HUES48 (cell line): ENCODE results near the gene MYRIP.
"Not testable (repeated sequence)": the region's sequence is repeated elsewhere in the genome, so short reads cannot be mapped to it uniquely, and the experiment has no call there.

Experiments
- H3K27ac ChIP-seq: one replicate; pipeline ENCODE4 v1.7.0; 2013; ENCODE audit warnings: low read depth, low read length, inconsistent platforms
- H3K27me3 ChIP-seq: 2 replicates; pipeline ENCODE4 v1.6.1; 2013; ENCODE audit warnings: mild to moderate bottlenecking, low read length; ENCODE audit not compliant: control insufficient read depth, insufficient read depth
- H3K36me3 ChIP-seq: 2 replicates; pipeline ENCODE4 v1.6.1; 2013; ENCODE audit warnings: low read length; ENCODE audit not compliant: control insufficient read depth, insufficient read depth
- H3K4me1 ChIP-seq: 2 replicates; pipeline ENCODE4 v1.6.1; 2013; ENCODE audit warnings: mild to moderate bottlenecking, low read length; ENCODE audit not compliant: control insufficient read depth, insufficient read depth
- H3K4me3 ChIP-seq: 2 replicates; pipeline ENCODE4 v1.5.1; 2013; ENCODE audit warnings: mild to moderate bottlenecking, low read depth, low read length
- H3K9ac ChIP-seq: 2 replicates; pipeline ENCODE4 v1.6.1; 2013; ENCODE audit warnings: mild to moderate bottlenecking, low read depth, low read length, moderate library complexity
- H3K9me3 ChIP-seq: 2 replicates; pipeline ENCODE4 v1.6.1; 2013; ENCODE audit warnings: low read length; ENCODE audit not compliant: control insufficient read depth, insufficient read depth

MYRIP gene

DNA sequence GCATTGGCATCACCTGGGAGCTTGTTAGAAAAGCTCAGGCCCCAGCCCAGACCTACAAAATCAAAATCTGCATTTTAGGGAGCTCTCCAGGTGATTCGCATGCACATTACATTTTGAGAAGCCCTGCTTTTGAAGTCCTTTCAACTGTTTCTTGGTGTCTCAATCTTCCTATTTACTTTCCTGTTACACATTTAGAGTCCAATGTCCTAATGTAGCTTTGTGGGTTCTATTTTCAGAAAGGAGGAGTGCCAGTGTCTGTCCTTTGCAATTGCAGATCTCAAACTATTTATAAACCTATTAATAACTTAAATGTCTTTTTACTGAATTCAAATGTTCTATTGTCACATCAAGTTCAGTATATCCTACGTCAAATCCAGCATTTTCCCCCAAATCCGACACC, 27.8 kb upstream of the MYRIP start:
- H3K36me3 ChIP-seq = no peaks in the 10 kb centered on the region
- H3K9ac ChIP-seq = no peak overlapping the region
- H3K4me1 ChIP-seq = no peaks in the 10 kb centered on the region
- peaks cover 4% of the 10 kb centered on the region for H3K9me3 ChIP-seq
- H3K27me3 ChIP-seq = no peaks in the 10 kb centered on the region
- no peak overlapping the region for H3K4me3 ChIP-seq
- no peak overlapping the region for H3K27ac ChIP-seq

DNA sequence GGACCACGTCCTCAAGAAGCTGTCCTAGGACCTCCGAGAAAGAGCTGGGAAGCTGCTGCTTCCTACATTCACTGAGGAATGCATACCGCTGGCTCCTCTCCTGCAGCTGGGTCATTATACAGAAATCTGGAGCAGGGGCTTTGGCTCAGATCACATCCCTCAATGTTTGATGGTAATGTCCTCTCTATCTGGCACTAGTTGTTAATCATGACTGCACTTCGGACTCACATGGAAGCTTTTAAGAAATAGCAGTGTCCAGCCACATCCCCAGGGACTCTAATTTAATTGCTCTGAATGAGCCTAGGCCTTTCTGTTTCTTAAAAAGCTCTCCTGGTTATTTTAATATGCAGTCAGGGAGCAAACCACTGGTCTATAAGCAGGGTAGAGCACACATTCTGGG, 25.7 kb upstream of the MYRIP start:
- peaks cover 4% of the 10 kb centered on the region for H3K9me3 ChIP-seq
- no peaks in the 10 kb centered on the region for H3K4me1 ChIP-seq
- H3K4me3 ChIP-seq = no peak overlapping the region
- H3K27me3 ChIP-seq = no peaks in the 10 kb centered on the region
- no peaks in the 10 kb centered on the region for H3K36me3 ChIP-seq
- no peak overlapping the region for H3K9ac ChIP-seq
- no peak overlapping the region for H3K27ac ChIP-seq

GRCh38 chr3:39784922-39785321, 24.5 kb upstream of the MYRIP start:
- H3K9me3 ChIP-seq = no peaks in the 10 kb centered on the region
- H3K4me3 ChIP-seq = no peak overlapping the region

DNA sequence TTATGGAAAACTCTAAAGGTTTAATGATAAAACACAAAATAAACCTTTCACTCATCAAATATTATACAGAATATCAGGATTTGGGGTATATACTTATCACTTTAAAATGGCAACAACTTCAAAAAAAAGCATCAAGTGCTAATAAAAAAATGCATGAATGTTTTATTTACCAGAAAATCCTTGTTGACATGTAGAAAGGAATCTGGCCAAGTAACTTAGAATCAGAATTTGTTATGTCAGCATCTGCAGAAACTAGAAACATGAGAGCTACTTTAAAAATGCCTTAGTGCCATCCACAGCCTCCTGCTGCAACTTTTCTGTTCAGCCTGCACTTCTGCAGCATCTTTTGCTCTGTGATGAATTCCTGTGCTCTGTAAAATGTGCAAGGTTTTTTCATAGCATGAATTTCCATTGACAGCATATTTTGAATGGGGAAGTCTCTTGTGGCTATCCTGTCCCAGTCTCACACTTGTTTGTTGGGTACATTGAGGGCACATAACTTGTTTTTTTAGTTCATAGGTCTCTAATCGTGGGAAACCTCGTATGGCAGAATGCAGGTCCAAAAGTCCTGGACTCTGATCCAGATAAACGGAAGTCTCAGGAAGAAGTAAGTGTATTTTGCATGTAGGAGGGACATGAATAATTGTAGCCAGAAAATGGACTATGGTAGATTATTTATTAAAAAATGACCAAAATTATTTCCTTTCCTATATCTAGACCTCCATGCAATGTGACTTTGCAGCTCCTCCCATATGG, 21.1 kb upstream of the MYRIP start:
- H3K36me3 ChIP-seq = no peaks in the 10 kb centered on the region
- H3K4me1 ChIP-seq = no peaks in the 10 kb centered on the region
- H3K27me3 ChIP-seq = no peaks in the 10 kb centered on the region
- no peak overlapping the region for H3K27ac ChIP-seq
- no peaks in the 10 kb centered on the region for H3K9me3 ChIP-seq
- H3K4me3 ChIP-seq = no peak overlapping the region
- no peak overlapping the region for H3K9ac ChIP-seq

More at GRCh38 chr3:39784922-39785321, 24.5 kb upstream of the MYRIP start:
- Histone ChIP-seq H3K27ac (no peak overlapping the region), H3K27me3 (no peaks in the 10 kb centered on the region), H3K36me3 (no peaks in the 10 kb centered on the region), H3K9ac (no peak overlapping the region), H3K4me1 (no peaks in the 10 kb centered on the region)

GRCh38 chr3:39791603-39792002, 17.8 kb upstream of the MYRIP start:
- Histone ChIP-seq H3K27me3 (no peaks in the 10 kb centered on the region), H3K36me3 (no peaks in the 10 kb centered on the region), H3K27ac (no peak overlapping the region), H3K9me3 (no peaks in the 10 kb centered on the region), H3K9ac (no peak overlapping the region), H3K4me1 (no peaks in the 10 kb centered on the region), H3K4me3 (no peak overlapping the region)

DNA sequence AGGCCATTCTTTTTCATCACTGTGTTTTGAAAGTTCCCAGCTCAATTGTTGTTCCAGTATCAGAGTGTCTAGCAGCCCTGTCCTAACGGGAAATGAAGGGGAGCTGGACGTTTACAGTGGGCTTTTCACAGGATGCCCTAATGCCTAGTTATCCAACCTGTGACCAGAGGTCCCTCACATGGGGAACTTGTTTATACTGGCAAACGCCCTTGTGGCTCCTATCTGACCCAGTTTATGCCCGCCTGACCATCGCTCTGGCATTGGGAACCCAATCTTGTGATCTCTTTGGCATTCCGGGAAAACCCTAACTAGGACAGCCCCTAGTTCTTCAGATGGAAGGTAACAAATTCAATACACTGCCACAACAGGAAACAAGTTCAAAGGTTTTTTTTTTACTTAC, 14.5 kb upstream of the MYRIP start:
- Histone ChIP-seq H3K4me1 (no peaks in the 10 kb centered on the region), H3K27me3 (no peaks in the 10 kb centered on the region), H3K9ac (no peak overlapping the region), H3K27ac (no peak overlapping the region), H3K36me3 (no peaks in the 10 kb centered on the region), H3K9me3 (no peaks in the 10 kb centered on the region), H3K4me3 (no peak overlapping the region)

DNA sequence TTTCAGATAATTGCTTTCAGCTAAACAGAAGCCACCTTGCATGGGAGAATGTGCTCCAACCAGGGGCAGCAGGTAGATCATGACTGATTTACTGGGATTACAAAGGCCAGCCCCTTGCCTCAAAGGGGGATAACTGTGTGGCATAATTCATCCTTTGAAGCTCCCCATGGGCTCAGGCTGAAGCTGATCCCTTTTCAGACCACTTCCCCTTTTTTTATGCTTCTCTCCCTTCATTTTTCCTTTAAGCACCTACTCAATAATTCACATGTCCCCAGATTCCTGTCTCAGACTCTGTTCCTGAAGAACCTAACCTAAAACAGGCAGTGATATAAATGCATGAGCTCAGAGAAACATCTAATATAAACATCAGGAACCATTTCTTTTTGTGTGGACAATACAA, 8.2 kb upstream of the MYRIP start:
- Histone ChIP-seq H3K4me1 (no peaks in the 10 kb centered on the region), H3K9ac (no peak overlapping the region), H3K27ac (no peak overlapping the region), H3K4me3 (no peak overlapping the region), H3K27me3 (peaks cover 5% of the 10 kb centered on the region; the same call in 1 of the 2 replicates), H3K36me3 (no peaks in the 10 kb centered on the region), H3K9me3 (no peaks in the 10 kb centered on the region)

DNA sequence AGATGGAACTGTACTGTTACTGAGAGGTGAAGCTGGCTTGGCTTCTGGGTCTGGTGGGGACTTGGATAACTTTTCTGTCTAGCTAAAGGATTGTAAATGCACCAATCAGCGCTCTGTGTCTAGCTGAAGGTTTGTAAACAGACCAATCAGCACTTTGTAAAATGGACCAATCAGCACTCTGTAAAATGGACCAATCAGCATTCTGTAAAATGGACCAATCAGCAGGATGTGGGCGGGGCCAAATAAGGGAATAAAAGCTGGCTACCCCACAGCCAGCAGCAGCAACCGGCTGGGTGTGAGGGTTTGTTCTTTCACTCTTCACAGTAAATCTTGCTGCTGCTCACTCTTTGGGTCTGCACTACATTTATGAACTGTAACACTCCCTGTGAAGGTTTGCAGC, 6.9 kb upstream of the MYRIP start:
- peaks cover 17% of the 10 kb centered on the region for H3K27me3 ChIP-seq
- not testable (repeated sequence) for H3K9ac ChIP-seq, H3K9me3 ChIP-seq, H3K27ac ChIP-seq, H3K4me3 ChIP-seq, H3K4me1 ChIP-seq, H3K36me3 ChIP-seq

GRCh38 chr3:39803956-39804355, 5.5 kb upstream of the MYRIP start:
- H3K9me3 ChIP-seq = no peaks in the 10 kb centered on the region
- no peak overlapping the region for H3K4me3 ChIP-seq
- peaks cover 31% of the 10 kb centered on the region for H3K27me3 ChIP-seq
- no peaks in the 10 kb centered on the region for H3K36me3 ChIP-seq
- no peak overlapping the region for H3K9ac ChIP-seq
- H3K4me1 ChIP-seq = peaks cover 5% of the 10 kb centered on the region
- no peak overlapping the region for H3K27ac ChIP-seq

DNA sequence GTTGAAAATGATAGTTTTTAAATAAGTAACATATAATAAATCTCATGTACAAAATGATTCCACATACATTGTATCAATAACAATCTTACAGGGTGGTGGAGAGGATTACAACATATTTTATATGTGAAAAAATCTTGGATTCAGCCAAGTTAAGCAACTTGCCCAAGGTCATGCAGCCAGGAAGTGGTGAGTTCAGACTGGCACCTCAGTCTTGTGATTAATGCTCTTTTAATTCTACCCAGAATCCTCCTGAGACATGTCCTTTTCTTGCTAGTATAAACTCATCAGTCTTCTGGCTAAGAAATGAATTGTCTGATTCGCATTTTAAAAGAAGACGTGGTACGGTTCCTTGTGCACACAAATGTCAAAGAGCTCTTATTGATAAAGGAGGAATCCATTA, 4.5 kb upstream of the MYRIP start:
- H3K4me3 ChIP-seq = no peak overlapping the region
- H3K4me1 ChIP-seq = peaks cover 5% of the 10 kb centered on the region
- peaks cover 36% of the 10 kb centered on the region for H3K27me3 ChIP-seq
- H3K9me3 ChIP-seq = no peaks in the 10 kb centered on the region
- no peak overlapping the region for H3K27ac ChIP-seq
- H3K36me3 ChIP-seq = no peaks in the 10 kb centered on the region
- H3K9ac ChIP-seq = no peak overlapping the region

GRCh38 chr3:39805650-39806049, 3.8 kb upstream of the MYRIP start:
- Histone ChIP-seq H3K36me3 (no peaks in the 10 kb centered on the region), H3K4me1 (peaks cover 8% of the 10 kb centered on the region), H3K4me3 (no peak overlapping the region), H3K9ac (no peak overlapping the region), H3K9me3 (no peaks in the 10 kb centered on the region), H3K27me3 (peaks cover 43% of the 10 kb centered on the region), H3K27ac (no peak overlapping the region)
